Body of pancreas (tissue), 4 donors: Measurements from ENCODE around the gene FOXA3.

Source experiments
- POLR2A ChIP-seq, 3 donors: fragments of 450-650 bp; IDR thresholded peaks; one replicate each; pipeline ENCODE4 v1.6.1; 2016; ENCODE audit warnings: antibody characterized with exemption in 3 of 3, mild to moderate bottlenecking in 2 of 3
- TF ChIP-seq, protein P1 (sequence below), 7 experiments: fragments of 450-650 bp in 4 of 7; fragments of 200-600 bp in 3 of 7; sonication (generic) in 3 of 7; IDR thresholded peaks; one replicate each; pipeline ENCODE4 v1.5.1; 2016 to 2019; ENCODE audit warnings: antibody characterized with exemption in 7 of 7

DNA sequence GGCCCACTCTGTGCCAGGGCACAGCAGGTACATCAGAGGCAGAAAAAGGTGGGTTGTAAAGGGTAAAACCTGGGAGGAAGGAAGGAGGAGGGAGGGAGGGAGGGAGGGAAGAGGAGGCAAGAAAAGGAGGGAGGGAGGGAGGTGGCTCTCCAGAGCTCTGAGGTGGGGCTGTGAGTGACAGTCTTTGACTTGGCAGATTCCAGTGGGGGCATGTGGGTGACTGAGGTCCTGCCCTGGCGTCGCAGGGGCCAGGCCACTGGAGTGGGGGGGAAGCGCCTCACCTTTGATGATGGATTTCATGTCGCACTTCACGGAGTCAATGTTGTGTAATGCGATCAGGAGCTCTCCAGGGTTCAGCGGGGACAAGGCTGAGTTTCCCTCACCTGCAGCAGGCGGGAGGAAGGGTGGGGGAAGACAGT lies 43.0 kb upstream of the FOXA3 start:
- TF ChIP-seq, protein P1, sequence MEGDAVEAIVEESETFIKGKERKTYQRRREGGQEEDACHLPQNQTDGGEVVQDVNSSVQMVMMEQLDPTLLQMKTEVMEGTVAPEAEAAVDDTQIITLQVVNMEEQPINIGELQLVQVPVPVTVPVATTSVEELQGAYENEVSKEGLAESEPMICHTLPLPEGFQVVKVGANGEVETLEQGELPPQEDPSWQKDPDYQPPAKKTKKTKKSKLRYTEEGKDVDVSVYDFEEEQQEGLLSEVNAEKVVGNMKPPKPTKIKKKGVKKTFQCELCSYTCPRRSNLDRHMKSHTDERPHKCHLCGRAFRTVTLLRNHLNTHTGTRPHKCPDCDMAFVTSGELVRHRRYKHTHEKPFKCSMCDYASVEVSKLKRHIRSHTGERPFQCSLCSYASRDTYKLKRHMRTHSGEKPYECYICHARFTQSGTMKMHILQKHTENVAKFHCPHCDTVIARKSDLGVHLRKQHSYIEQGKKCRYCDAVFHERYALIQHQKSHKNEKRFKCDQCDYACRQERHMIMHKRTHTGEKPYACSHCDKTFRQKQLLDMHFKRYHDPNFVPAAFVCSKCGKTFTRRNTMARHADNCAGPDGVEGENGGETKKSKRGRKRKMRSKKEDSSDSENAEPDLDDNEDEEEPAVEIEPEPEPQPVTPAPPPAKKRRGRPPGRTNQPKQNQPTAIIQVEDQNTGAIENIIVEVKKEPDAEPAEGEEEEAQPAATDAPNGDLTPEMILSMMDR (IDR thresholded peaks at IDR 0.05): no peak
- TF ChIP-seq POLR2A (IDR thresholded peaks at IDR 0.05): no peak
